Cardiac ventricle fibroblast (primary cell): ENCODE results near the gene TSN. TPM values are rescaled to one million over a fixed set of nuclear protein-coding genes. Genes with fewer than 3 reads are reported as not detected.

ENCODE experiments used
- total RNA-seq: library from RNA; depleted of rRNA; stranded (reverse); fragments of >200 nt; gene quantifications from 2 replicates; pipeline ENCODE4 v1.2.3, GENCODE V29; 2015

Gene TSN
- 31.0 and 35.7 TPM in 2 replicates for total RNA-seq

GRCh38 chr2:121755237-121756111 lies at the start of gene TSN:
TSS of gene TSN (plus strand) at chr2:121755651. CDS start at chr2:121755780, 129 bp downstream.

GRCh38 chr2:121736462-121737336 lies 18.8 kb upstream of the TSN start, which contains the start of gene NIFK:
TSS of gene NIFK (minus strand) at chr2:121736875. CDS start at chr2:121736850, 25 bp downstream.

Other genes with a start within 250 kb of the TSN start
- not detected in 2 replicates for gene RNU4ATAC, start 224.8 kb upstream of the TSN start, total RNA-seq
- 25.3 and 31.5 TPM in 2 replicates for gene CLASP1, start 106.2 kb upstream of the TSN start, total RNA-seq
- gene NIFK, start 18.8 kb upstream of the TSN start, total RNA-seq, result 60.0 and 70.1 TPM in 2 replicates